IPS DF 19.7 (cell line): ENCODE measurements around the gene P2RY1.
"Not testable (repeated sequence)": the region's sequence is repeated elsewhere in the genome, so short reads cannot be mapped to it uniquely, and the experiment has no call there.

Experiments
- DNase-seq: peaks from one replicate; pipeline ENCODE4 v3.0.0-alpha.2; 2013; ENCODE audit warnings: low read depth, low spot score

Gene P2RY1

GRCh38 chr3:152839511-152839910 lies 4.6 kb downstream of the P2RY1 start:
- no peak for DNase-seq

- no peak for DNase-seq
Measured at GRCh38 chr3:152841131-152841530, 6.2 kb downstream of the P2RY1 start.

- no peak for DNase-seq
Measured at GRCh38 chr3:152842413-152842812, 7.5 kb downstream of the P2RY1 start.

GRCh38 chr3:152843955-152844354 lies 9.0 kb downstream of the P2RY1 start:
- no peak for DNase-seq

GRCh38 chr3:152846572-152847202 lies 11.8 kb downstream of the P2RY1 start:
- DNase-seq = not testable (repeated sequence)

- DNase-seq = not testable (repeated sequence)
Measured at GRCh38 chr3:152847599-152847998, 12.7 kb downstream of the P2RY1 start.

GRCh38 chr3:152849996-152850578 lies 15.2 kb downstream of the P2RY1 start:
- no peak for DNase-seq

- no peak for DNase-seq
Measured at GRCh38 chr3:152853196-152853595, 18.3 kb downstream of the P2RY1 start.

- DNase-seq = no peak
Measured at GRCh38 chr3:152857082-152857481, 22.2 kb downstream of the P2RY1 start.

- no peak for DNase-seq
Measured at GRCh38 chr3:152858170-152858800, 23.4 kb downstream of the P2RY1 start.

GRCh38 chr3:152860736-152861135 lies 25.8 kb downstream of the P2RY1 start:
- no peak for DNase-seq

- DNase-seq = no peak
Measured at GRCh38 chr3:152865668-152866245, 30.8 kb downstream of the P2RY1 start.

GRCh38 chr3:152870027-152870426 lies 35.1 kb downstream of the P2RY1 start:
- DNase-seq = no peak

- not testable (repeated sequence) for DNase-seq
Measured at GRCh38 chr3:152873314-152873713, 38.4 kb downstream of the P2RY1 start.

- DNase-seq = no peak
Measured at GRCh38 chr3:152874896-152875749, 40.2 kb downstream of the P2RY1 start.

GRCh38 chr3:152879130-152879789 lies 44.3 kb downstream of the P2RY1 start:
- no peak for DNase-seq

- no peak for DNase-seq
Measured at GRCh38 chr3:152879790-152880174, 44.9 kb downstream of the P2RY1 start.

- DNase-seq = no peak
Measured at GRCh38 chr3:152885076-152885475, 50.1 kb downstream of the P2RY1 start.
